Thymus (tissue), 11 donors: ENCODE results near the gene CDIP1. TPM values are rescaled to one million over a fixed set of nuclear protein-coding genes. Genes with fewer than 3 reads are reported as not detected.

ENCODE experiments used
- DNase-seq, 9 donors: peaks; one replicate each; pipeline ENCODE4 v3.0.0-alpha.2; 2013; ENCODE audit warnings: low spot score in 9 of 9, low read depth in 6 of 9, missing footprints in 1 of 9
- H3K27ac ChIP-seq, 2 donors: one replicate each; pipeline ENCODE4 v1.5.1; 2013; ENCODE audit warnings: control low read depth in 1 of 2, low read depth in 1 of 2, low read length in 1 of 2, mild to moderate bottlenecking in 1 of 2, moderate library complexity in 1 of 2
- H3K27me3 ChIP-seq, 2 donors: one replicate each; pipeline ENCODE4 v1.5.1; 2013; ENCODE audit warnings: low read length in 1 of 2; ENCODE audit not compliant: control insufficient read depth in 2 of 2, insufficient read depth in 1 of 2
- H3K36me3 ChIP-seq, 2 donors: one replicate each; pipeline ENCODE4 v1.5.1; 2013; ENCODE audit warnings: low read length in 1 of 2, mild to moderate bottlenecking in 1 of 2, moderate library complexity in 1 of 2; ENCODE audit not compliant: control insufficient read depth in 2 of 2, insufficient read depth in 2 of 2
- H3K4me1 ChIP-seq, 2 donors: one replicate each; pipeline ENCODE4 v1.5.1; 2013; ENCODE audit warnings: low read length in 2 of 2; ENCODE audit not compliant: control insufficient read depth in 2 of 2, insufficient read depth in 2 of 2
- H3K4me3 ChIP-seq, 2 donors: one replicate each; pipeline ENCODE4 v1.5.1; 2013; ENCODE audit warnings: low read length in 2 of 2, control low read depth in 1 of 2, mild to moderate bottlenecking in 1 of 2
- H3K9me3 ChIP-seq, 2 donors: one replicate each; pipeline ENCODE4 v1.5.1; 2013; ENCODE audit warnings: low read length in 1 of 2, mild to moderate bottlenecking in 1 of 2; ENCODE audit not compliant: control insufficient read depth in 2 of 2, insufficient read depth in 1 of 2
- WGBS: extraction: QIAGEN DNeasy Blood & Tissue Kit; methylation state at CpG from one replicate; pipeline ENCODE4 v1.1.7; 2013; 5-methylcytosine and 5-hydroxymethylcytosine counted together
- polyA plus RNA-seq: library from polyadenylated mRNA; stranded (reverse); fragments of 200-250 nt; gene quantifications from one replicate; pipeline ENCODE4 v1.2.3, GENCODE V29; 2013
- total RNA-seq: library from RNA; stranded (reverse); fragments of 120-200 nt; gene quantifications from one replicate; pipeline ENCODE4 v1.2.4, GENCODE V29; 2013
- donor health status: healthy.

The CDIP1 gene
- total and polyA plus RNA-seq, 2 donors, result 15.7 to 24.9 TPM

DNA sequence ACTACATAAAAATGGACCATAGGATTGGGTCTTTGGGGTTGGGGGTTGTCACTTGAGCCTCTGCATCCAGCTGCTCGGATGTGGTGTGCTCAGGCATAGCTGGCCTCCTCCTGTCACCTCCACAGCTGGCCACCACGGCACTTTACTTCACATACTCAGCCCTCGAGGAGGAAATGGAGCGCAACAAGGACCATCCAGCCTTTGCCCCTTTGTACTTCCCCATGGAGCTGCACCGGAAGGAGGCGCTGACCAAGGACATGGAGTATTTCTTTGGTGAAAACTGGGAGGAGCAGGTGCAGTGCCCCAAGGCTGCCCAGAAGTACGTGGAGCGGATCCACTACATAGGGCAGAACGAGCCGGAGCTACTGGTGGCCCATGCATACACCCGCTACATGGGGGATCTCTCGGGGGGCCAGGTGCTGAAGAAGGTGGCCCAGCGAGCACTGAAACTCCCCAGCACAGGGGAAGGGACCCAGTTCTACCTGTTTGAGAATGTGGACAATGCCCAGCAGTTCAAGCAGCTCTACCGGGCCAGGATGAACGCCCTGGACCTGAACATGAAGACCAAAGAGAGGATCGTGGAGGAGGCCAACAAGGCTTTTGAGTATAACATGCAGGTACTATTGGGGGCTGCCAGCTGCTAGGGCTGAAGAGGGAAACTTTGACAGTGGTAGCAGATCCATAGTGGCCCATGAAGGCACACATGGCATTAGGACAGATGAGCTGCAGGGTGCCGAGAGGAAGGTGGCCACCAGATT, 30.8 kb downstream of the CDIP1 start:
- peaks cover 14 to 34% of the 10 kb centered on the region in 2 donors for H3K4me1 ChIP-seq
- WGBS, result 99% methylated on average over 17 of the region's 17 CpGs

DNA sequence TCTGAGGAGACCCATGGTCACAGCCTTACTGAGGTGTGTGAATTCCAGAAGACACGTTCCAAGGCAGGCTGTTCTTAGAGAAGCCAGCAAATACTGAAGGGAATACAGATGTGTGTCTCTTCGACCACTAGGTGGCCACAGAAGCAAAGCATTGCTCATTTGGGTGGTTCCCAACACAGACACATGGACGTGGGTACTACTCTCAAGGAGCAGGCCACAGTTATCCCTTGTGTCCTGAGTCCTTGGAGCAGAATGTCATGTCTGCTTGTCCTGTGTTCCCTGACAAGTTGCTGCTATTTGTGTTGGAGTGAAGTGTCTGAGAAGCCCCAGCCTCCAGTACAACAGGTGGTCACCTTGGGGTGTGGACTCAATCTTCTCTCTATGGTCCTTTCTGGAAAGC, 32.1 kb downstream of the CDIP1 start:
- WGBS, result 20% methylated on average over 3 of the region's 3 CpGs
- H3K36me3 ChIP-seq, result peaks cover 40 to 47% of the 10 kb centered on the region in 2 donors
- no peaks in the 10 kb centered on the region for H3K27me3 ChIP-seq
- H3K4me3 ChIP-seq, result no peak overlapping the region
- H3K9me3 ChIP-seq, result no peaks in the 10 kb centered on the region
- DNase-seq, result peak in 7 of 9 donors; percentile 49 to 88 (median 74)
- peaks cover 14 to 47% of the 10 kb centered on the region in 2 donors for H3K4me1 ChIP-seq
- peak overlapping the region; percentile 46 to 93 for H3K27ac ChIP-seq

More for the DNA sequence above, 30.8 kb downstream of the CDIP1 start:
- Histone ChIP-seq H3K27me3 (no peaks in the 10 kb centered on the region), H3K4me3 (no peak overlapping the region), H3K36me3 (peaks cover 53 to 60% of the 10 kb centered on the region in 2 donors), H3K27ac (no peak overlapping the region), H3K9me3 (no peaks in the 10 kb centered on the region)
- no peak for DNase-seq

- H3K4me1 ChIP-seq, result peaks cover 14 to 51% of the 10 kb centered on the region in 2 donors
These were observed 33.0 kb downstream of the CDIP1 start for GRCh38 chr16:4505356-4506147.

GRCh38 chr16:4501071-4501478, 37.5 kb downstream of the CDIP1 start:
- Histone ChIP-seq H3K4me1 (peaks cover 10 to 45% of the 10 kb centered on the region in 2 donors), H3K9me3 (no peaks in the 10 kb centered on the region), H3K27me3 (no peaks in the 10 kb centered on the region), H3K27ac (no peak overlapping the region), H3K36me3 (peaks cover 2 to 3% of the 10 kb centered on the region in 2 donors), H3K4me3 (no peak overlapping the region)
- 90% methylated on average over 5 of the region's 5 CpGs for WGBS
- DNase-seq, result no peak

More at GRCh38 chr16:4505356-4506147, 33.0 kb downstream of the CDIP1 start:
- Histone ChIP-seq H3K36me3 (peaks cover 31 to 38% of the 10 kb centered on the region in 2 donors), H3K27ac (peak overlapping the region; percentile 93 to 95), H3K4me3 (no peak overlapping the region), H3K9me3 (no peaks in the 10 kb centered on the region), H3K27me3 (no peaks in the 10 kb centered on the region)
- 15% methylated on average over 13 of the region's 13 CpGs for WGBS
- peak; percentile 64 to 93 (median 77) for DNase-seq

DNA sequence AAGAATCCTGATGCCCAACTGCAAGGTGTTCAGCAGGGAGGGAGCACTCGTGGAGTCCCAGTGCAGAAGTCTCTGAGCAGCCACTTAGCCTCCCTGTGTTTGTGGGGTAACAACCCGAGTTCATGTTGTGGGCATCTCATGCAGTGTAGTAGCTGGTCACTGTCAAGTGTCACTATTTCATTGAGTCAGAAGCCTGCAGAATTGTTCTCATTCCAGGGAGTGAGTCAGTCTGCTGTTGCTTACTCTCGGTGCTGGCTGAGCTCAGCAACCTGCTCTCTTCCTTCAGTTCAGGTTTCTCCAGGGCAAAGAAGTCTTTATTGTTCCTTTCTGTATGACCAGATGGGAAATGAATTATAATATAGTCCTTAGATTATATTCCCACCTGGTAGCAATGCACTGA, 38.3 kb downstream of the CDIP1 start:
- H3K9me3 ChIP-seq, result no peaks in the 10 kb centered on the region
- no peaks in the 10 kb centered on the region for H3K27me3 ChIP-seq
- peaks cover 2 to 37% of the 10 kb centered on the region in 2 donors for H3K4me1 ChIP-seq
- WGBS, result 93% methylated on average over 3 of the region's 3 CpGs
- H3K4me3 ChIP-seq, result no peak overlapping the region
- peaks cover 2 to 3% of the 10 kb centered on the region in 2 donors for H3K36me3 ChIP-seq
- DNase-seq, result no peak
- H3K27ac ChIP-seq, result no peak overlapping the region

- H3K4me1 ChIP-seq, result peaks cover 2 to 30% of the 10 kb centered on the region in 2 donors
- 99% methylated on average over 4 of the region's 4 CpGs for WGBS
These were observed 39.4 kb downstream of the CDIP1 start for GRCh38 chr16:4499196-4499555.

GRCh38 chr16:4498546-4499195, 39.9 kb downstream of the CDIP1 start:
- H3K27me3 ChIP-seq, result no peaks in the 10 kb centered on the region
- DNase-seq, result no peak
- H3K27ac ChIP-seq, result no peak overlapping the region
- H3K9me3 ChIP-seq, result no peaks in the 10 kb centered on the region
- 97% methylated on average over 8 of the region's 8 CpGs for WGBS
- H3K4me3 ChIP-seq, result no peak overlapping the region
- H3K36me3 ChIP-seq, result peaks cover 2 to 3% of the 10 kb centered on the region in 2 donors
- H3K4me1 ChIP-seq, result peaks cover 2 to 25% of the 10 kb centered on the region in 2 donors

More at GRCh38 chr16:4499196-4499555, 39.4 kb downstream of the CDIP1 start:
- H3K27me3 ChIP-seq, result no peaks in the 10 kb centered on the region
- H3K36me3 ChIP-seq, result peaks cover 2 to 3% of the 10 kb centered on the region in 2 donors
- H3K27ac ChIP-seq, result no peak overlapping the region
- no peak for DNase-seq
- H3K9me3 ChIP-seq, result no peaks in the 10 kb centered on the region
- H3K4me3 ChIP-seq, result no peak overlapping the region

DNA sequence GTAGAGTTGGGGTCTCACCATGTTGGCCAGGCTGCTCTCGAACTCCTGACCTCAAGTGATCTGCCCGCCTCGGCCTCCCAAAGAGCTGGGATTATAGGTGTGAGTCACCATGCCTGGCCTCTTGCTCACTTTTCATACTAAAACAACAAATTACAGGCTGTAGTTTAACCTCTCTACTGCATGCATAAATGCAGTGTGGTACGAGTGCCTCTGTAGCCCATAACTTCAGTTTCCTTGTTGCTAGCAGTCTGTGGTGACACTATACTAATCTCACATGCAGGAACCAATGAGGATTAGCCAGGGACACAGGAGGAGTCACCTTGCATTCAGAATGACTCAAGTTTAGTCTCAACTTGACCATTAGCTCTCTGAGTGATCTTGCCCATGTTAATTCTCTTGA, 42.3 kb downstream of the CDIP1 start:
- Histone ChIP-seq H3K4me1 (peaks cover 0 to 6% of the 10 kb centered on the region in 2 donors), H3K36me3 (peaks cover 3 to 7% of the 10 kb centered on the region in 2 donors), H3K4me3 (no peak overlapping the region), H3K9me3 (no peaks in the 10 kb centered on the region), H3K27ac (no peak overlapping the region), H3K27me3 (no peaks in the 10 kb centered on the region)
- 95% methylated on average over 4 of the region's 4 CpGs for WGBS
- no peak for DNase-seq
